Muscle layer of duodenum (tissue), 2 donors: ENCODE results near the gene LY9.
A peak's percentile ranks its signal among the peaks of the same experiment; 100 is the strongest.

Source experiments
- H3K27ac ChIP-seq: one replicate; pipeline ENCODE4 v1.7.0; 2013; ENCODE audit warnings: mild to moderate bottlenecking, low read length
- H3K27me3 ChIP-seq: one replicate; pipeline ENCODE4 v1.7.0; 2013; ENCODE audit warnings: low read depth, mild to moderate bottlenecking, control low read depth, low read length
- H3K36me3 ChIP-seq, 2 donors: one replicate each; pipeline ENCODE4 v1.7.0; 2013; ENCODE audit warnings: low read length in 2 of 2, control low read depth in 1 of 2, mild to moderate bottlenecking in 1 of 2; ENCODE audit not compliant: insufficient read depth in 2 of 2, control insufficient read depth in 1 of 2
- H3K4me1 ChIP-seq, 2 donors: one replicate each; pipeline ENCODE4 v1.7.0; 2013; ENCODE audit warnings: low read length in 2 of 2, mild to moderate bottlenecking in 2 of 2, control low read depth in 1 of 2, moderate library complexity in 1 of 2; ENCODE audit not compliant: insufficient read depth in 2 of 2, control insufficient read depth in 1 of 2
- H3K4me3 ChIP-seq, 2 donors: one replicate each; pipeline ENCODE4 v1.7.0; 2013; ENCODE audit warnings: low read length in 2 of 2, low read depth in 1 of 2, mild to moderate bottlenecking in 1 of 2
- H3K9me3 ChIP-seq, 2 donors: one replicate each; pipeline ENCODE4 v1.7.0; 2013; ENCODE audit warnings: low read length in 2 of 2, control low read depth in 1 of 2, mild to moderate bottlenecking in 1 of 2; ENCODE audit not compliant: control insufficient read depth in 1 of 2
- donor health status: healthy.

The LY9 gene

GRCh38 chr1:160789702-160790611 is 6.0 kb upstream of the LY9 start:
- Histone ChIP-seq H3K4me3 (no peak overlapping the region), H3K4me1 (no peaks in the 10 kb centered on the region), H3K27ac (no peak overlapping the region), H3K36me3 (no peaks in the 10 kb centered on the region), H3K27me3 (no peaks in the 10 kb centered on the region), H3K9me3 (peaks cover 0 to 4% of the 10 kb centered on the region in 2 donors)

- Histone ChIP-seq H3K4me1 (no peaks in the 10 kb centered on the region), H3K27ac (no peak overlapping the region)
Measured at GRCh38 chr1:160794376-160794775, 1.6 kb upstream of the LY9 start.

GRCh38 chr1:160797271-160797709 is 1.3 kb downstream of the LY9 start:
- Histone ChIP-seq H3K27ac (no peak overlapping the region), H3K36me3 (no peaks in the 10 kb centered on the region), H3K4me3 (no peak overlapping the region), H3K27me3 (no peaks in the 10 kb centered on the region), H3K9me3 (peaks cover 0 to 7% of the 10 kb centered on the region in 2 donors), H3K4me1 (no peaks in the 10 kb centered on the region)

More at GRCh38 chr1:160794376-160794775, 1.6 kb upstream of the LY9 start:
- peaks cover 0 to 9% of the 10 kb centered on the region in 2 donors for H3K9me3 ChIP-seq
- H3K27me3 ChIP-seq, result no peaks in the 10 kb centered on the region
- no peaks in the 10 kb centered on the region for H3K36me3 ChIP-seq
- H3K4me3 ChIP-seq, result no peak overlapping the region

GRCh38 chr1:160797861-160798273 is 1.9 kb downstream of the LY9 start:
- H3K9me3 ChIP-seq, result peaks cover 0 to 7% of the 10 kb centered on the region in 2 donors
- H3K36me3 ChIP-seq, result no peaks in the 10 kb centered on the region
- no peaks in the 10 kb centered on the region for H3K4me1 ChIP-seq
- no peak overlapping the region for H3K4me3 ChIP-seq
- no peak overlapping the region for H3K27ac ChIP-seq
- H3K27me3 ChIP-seq, result no peaks in the 10 kb centered on the region

GRCh38 chr1:160798439-160798838 is 2.5 kb downstream of the LY9 start:
- H3K9me3 ChIP-seq, result peaks cover 0 to 7% of the 10 kb centered on the region in 2 donors
- H3K27ac ChIP-seq, result no peak overlapping the region
- H3K4me3 ChIP-seq, result no peak overlapping the region
- H3K36me3 ChIP-seq, result no peaks in the 10 kb centered on the region
- H3K27me3 ChIP-seq, result no peaks in the 10 kb centered on the region
- no peaks in the 10 kb centered on the region for H3K4me1 ChIP-seq

- Histone ChIP-seq H3K4me3 (no peak overlapping the region), H3K36me3 (no peaks in the 10 kb centered on the region), H3K4me1 (no peaks in the 10 kb centered on the region), H3K27me3 (no peaks in the 10 kb centered on the region), H3K27ac (no peak overlapping the region), H3K9me3 (peaks cover 0 to 7% of the 10 kb centered on the region in 2 donors)
Measured at GRCh38 chr1:160799641-160800040, 3.7 kb downstream of the LY9 start.

GRCh38 chr1:160800142-160800541 is 4.2 kb downstream of the LY9 start:
- H3K9me3 ChIP-seq, result peaks cover 0 to 3% of the 10 kb centered on the region in 2 donors
- no peak overlapping the region for H3K27ac ChIP-seq
- no peaks in the 10 kb centered on the region for H3K27me3 ChIP-seq
- H3K36me3 ChIP-seq, result no peaks in the 10 kb centered on the region
- no peaks in the 10 kb centered on the region for H3K4me1 ChIP-seq
- H3K4me3 ChIP-seq, result no peak overlapping the region

- H3K27me3 ChIP-seq, result no peaks in the 10 kb centered on the region
- H3K9me3 ChIP-seq, result no peaks in the 10 kb centered on the region
- no peaks in the 10 kb centered on the region for H3K36me3 ChIP-seq
- H3K27ac ChIP-seq, result no peak overlapping the region
- H3K4me3 ChIP-seq, result no peak overlapping the region
- H3K4me1 ChIP-seq, result no peaks in the 10 kb centered on the region
Measured at GRCh38 chr1:160800645-160801408, 4.9 kb downstream of the LY9 start.

- no peak overlapping the region for H3K27ac ChIP-seq
- no peaks in the 10 kb centered on the region for H3K4me1 ChIP-seq
- no peaks in the 10 kb centered on the region for H3K36me3 ChIP-seq
- no peaks in the 10 kb centered on the region for H3K27me3 ChIP-seq
- H3K4me3 ChIP-seq, result no peak overlapping the region
- peaks cover 5 to 7% of the 10 kb centered on the region in 2 donors for H3K9me3 ChIP-seq
Measured at GRCh38 chr1:160801836-160802580, 6.0 kb downstream of the LY9 start.

- no peaks in the 10 kb centered on the region for H3K27me3 ChIP-seq
- H3K4me1 ChIP-seq, result no peaks in the 10 kb centered on the region
- H3K27ac ChIP-seq, result no peak overlapping the region
- peak overlapping the region in 1 of 2 donors; percentile 14 for H3K4me3 ChIP-seq
- peaks cover 5 to 19% of the 10 kb centered on the region in 2 donors for H3K9me3 ChIP-seq
- H3K36me3 ChIP-seq, result no peaks in the 10 kb centered on the region
Measured at GRCh38 chr1:160806109-160806665, 10.2 kb downstream of the LY9 start.
